Activated CD8-positive, alpha-beta T cell treated with anti-CD3 and anti-CD28 coated beads, Interleukin-2, amount 10 ng/mL, durations not matched to agents 7 days and 5 days (primary cell): ENCODE results near the gene TRIM31. TPM values are rescaled to one million over a fixed set of nuclear protein-coding genes. Genes with fewer than 3 reads are reported as not detected.
"Not testable (repeated sequence)": the region's sequence is repeated elsewhere in the genome, so short reads cannot be mapped to it uniquely, and the experiment has no call there.

Experiments used
- ATAC-seq: fragments of 150-1000 bp; cut with Tn5 transposase; one replicate; pipeline ENCODE4 v1.10.0; 2021; ENCODE audit warnings: moderate library complexity
- CTCF ChIA-PET: fragments of 350-600 bp; sonication (Branson Sonifier 250); formaldehyde crosslinking; loops from one replicate; lab custom pipeline; 2021; ENCODE audit warnings: antibody characterized with exemption; lab: Charles Lee
- POLR2A ChIA-PET: fragments of 350-600 bp; sonication (Branson Sonifier 250); formaldehyde crosslinking; loops from one replicate; lab custom pipeline; 2021; ENCODE audit warnings: antibody characterized with exemption; lab: Charles Lee
- DNase-seq: peaks from one replicate; pipeline ENCODE4 v3.0.0-alpha.2; 2020
- H3K27ac Mint-ChIP-seq: one replicate; pipeline ENCODE4 v1.8.0; 2021; ENCODE audit warnings: mild to moderate bottlenecking, mixed read lengths
- H3K27me3 Mint-ChIP-seq: one replicate; pipeline ENCODE4 v1.8.0; 2021; ENCODE audit warnings: low read depth, mixed read lengths
- H3K36me3 Mint-ChIP-seq: one replicate; pipeline ENCODE4 v1.8.0; 2021; ENCODE audit warnings: low read depth, mixed read lengths
- H3K4me1 Mint-ChIP-seq: one replicate; pipeline ENCODE4 v1.8.0; 2021; ENCODE audit warnings: low read depth, mixed read lengths
- H3K4me3 Mint-ChIP-seq: one replicate; pipeline ENCODE4 v1.8.0; 2021; ENCODE audit warnings: mild to moderate bottlenecking, mixed read lengths
- H3K9me3 Mint-ChIP-seq: one replicate; pipeline ENCODE4 v1.8.0; 2022; ENCODE audit warnings: mixed read lengths; ENCODE audit not compliant: insufficient read depth
- total RNA-seq, 2 experiments: library from RNA; stranded (reverse); gene quantifications; one replicate each; pipeline ENCODE4 v1.2.3, GENCODE V29; 2021

TRIM31 gene
- total RNA-seq, 2 experiments from 2014 or later: not detected

- H3K27ac Mint-ChIP-seq: no peak overlapping the region
- no peak overlapping the region for H3K4me3 Mint-ChIP-seq
- ATAC-seq (no peak), DNase-seq (no peak)
- no peaks in the 10 kb centered on the region for H3K9me3 Mint-ChIP-seq
- H3K36me3 Mint-ChIP-seq: no peaks in the 10 kb centered on the region
- peaks cover 11% of the 10 kb centered on the region for H3K4me1 Mint-ChIP-seq
- H3K27me3 Mint-ChIP-seq: peaks cover 68% of the 10 kb centered on the region
- ChIA-PET CTCF (interaction anchor here (0.5 to 7.6 kb wide), 14 partner anchors 7 to 281 kb away, joined by 3 to 248 read pairs (median 8); partner anchors contain the start of genes POLR1H and PPP1R11), POLR2A (no interaction called here)
Measured at GRCh38 chr6:30129265-30130178, 16.6 kb upstream of the TRIM31 start.

- CTCF ChIA-PET: interaction anchor here (0.9 to 5.1 kb wide), 3 partner anchors 11 to 41 kb away, joined by 3 to 71 read pairs (median 3); no protein-coding TSS in a partner anchor
- Mint-ChIP-seq H3K36me3 (no peaks in the 10 kb centered on the region), H3K4me3 (no peak overlapping the region), H3K4me1 (peaks cover 11% of the 10 kb centered on the region), H3K9me3 (no peaks in the 10 kb centered on the region), H3K27me3 (peaks cover 68% of the 10 kb centered on the region), H3K27ac (no peak overlapping the region)
- ATAC-seq (no peak), DNase-seq (no peak)
- POLR2A ChIA-PET: interaction anchor here (0.7 kb wide), 1 partner anchor 1432 kb away, joined by 4 read pairs; no protein-coding TSS in a partner anchor
Measured at GRCh38 chr6:30127238-30128093, 14.6 kb upstream of the TRIM31 start.

- H3K27me3 Mint-ChIP-seq: peaks cover 51% of the 10 kb centered on the region
- ATAC-seq (no peak), DNase-seq (no peak)
- H3K27ac Mint-ChIP-seq: no peak overlapping the region
- CTCF ChIA-PET: interaction anchor here (0.6 to 2.3 kb wide), 3 partner anchors 9 to 274 kb away, joined by 3 to 21 read pairs (median 11); no protein-coding TSS in a partner anchor
- H3K9me3 Mint-ChIP-seq: no peaks in the 10 kb centered on the region
- H3K4me3 Mint-ChIP-seq: no peak overlapping the region
- POLR2A ChIA-PET: interaction anchor here (1.2 kb wide), 1 partner anchor 56 kb away, joined by 4 read pairs; the partner anchor contains the start of gene PPP1R11
- H3K36me3 Mint-ChIP-seq: no peaks in the 10 kb centered on the region
- peaks cover 1% of the 10 kb centered on the region for H3K4me1 Mint-ChIP-seq
Measured at GRCh38 chr6:30122515-30122914, 9.6 kb upstream of the TRIM31 start.

- H3K27ac Mint-ChIP-seq: no peak overlapping the region
- DNase-seq: no peak
- peaks cover 43% of the 10 kb centered on the region for H3K27me3 Mint-ChIP-seq
- H3K4me1 Mint-ChIP-seq: no peaks in the 10 kb centered on the region
- no peak overlapping the region for H3K4me3 Mint-ChIP-seq
- ATAC-seq: no peak
- no peaks in the 10 kb centered on the region for H3K9me3 Mint-ChIP-seq
- no peaks in the 10 kb centered on the region for H3K36me3 Mint-ChIP-seq
- POLR2A ChIA-PET: interaction anchor here (1.2 kb wide), 1 partner anchor 55 kb away, joined by 4 read pairs; the partner anchor contains the start of gene PPP1R11
- CTCF ChIA-PET: interaction anchor here (0.6 to 2.3 kb wide), 3 partner anchors 10 to 273 kb away, joined by 3 to 21 read pairs (median 11); no protein-coding TSS in a partner anchor
Measured at GRCh38 chr6:30121446-30122366, 8.8 kb upstream of the TRIM31 start.

GRCh38 chr6:30118691-30119090 lies 5.8 kb upstream of the TRIM31 start:
- POLR2A ChIA-PET, H3K27ac Mint-ChIP-seq, ATAC-seq, H3K9me3 Mint-ChIP-seq, H3K4me1 Mint-ChIP-seq, H3K36me3 Mint-ChIP-seq, DNase-seq, H3K4me3 Mint-ChIP-seq: not testable (repeated sequence)
- peaks cover 34% of the 10 kb centered on the region for H3K27me3 Mint-ChIP-seq
- CTCF ChIA-PET: interaction anchor here (0.9 to 1.7 kb wide), 2 partner anchors 13 to 16 kb away, joined by 3 to 8 read pairs; no protein-coding TSS in a partner anchor

DNA sequence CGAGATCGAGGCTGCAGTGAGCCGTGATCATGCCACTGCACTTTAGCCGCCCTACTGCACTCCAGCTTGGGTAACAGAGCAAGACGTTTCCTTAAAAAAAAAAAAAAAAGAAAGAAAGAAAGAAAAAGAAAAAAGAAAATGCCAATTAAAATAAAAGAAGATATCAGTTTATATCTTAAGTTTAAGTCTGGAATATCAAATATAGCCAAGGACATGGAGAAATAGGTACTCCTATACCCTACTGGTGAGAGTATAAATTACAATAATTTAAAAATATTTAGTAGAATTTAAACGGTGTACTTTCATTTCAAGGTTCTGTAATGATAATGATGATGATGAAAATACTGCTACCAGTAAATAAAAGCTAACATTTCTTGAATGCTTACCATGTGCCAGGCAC lies 3.8 kb upstream of the TRIM31 start:
- H3K4me1 Mint-ChIP-seq: no peaks in the 10 kb centered on the region
- no peaks in the 10 kb centered on the region for H3K36me3 Mint-ChIP-seq
- DNase-seq (no peak), ATAC-seq (no peak)
- H3K27me3 Mint-ChIP-seq: peaks cover 45% of the 10 kb centered on the region
- H3K4me3 Mint-ChIP-seq: no peak overlapping the region
- ChIA-PET POLR2A (no interaction called here), CTCF (interaction anchor here (1.0 to 4.9 kb wide), 2 partner anchors 13 to 16 kb away, joined by 4 to 25 read pairs; no protein-coding TSS in a partner anchor)
- H3K27ac Mint-ChIP-seq: no peak overlapping the region
- H3K9me3 Mint-ChIP-seq: no peaks in the 10 kb centered on the region

- no peaks in the 10 kb centered on the region for H3K36me3 Mint-ChIP-seq
- CTCF ChIA-PET: interaction anchor here (1.5 to 4.9 kb wide), 2 partner anchors 11 to 18 kb away, joined by 3 to 25 read pairs; no protein-coding TSS in a partner anchor
Measured at GRCh38 chr6:30113841-30114240, 951 bp upstream of the TRIM31 start.

DNA sequence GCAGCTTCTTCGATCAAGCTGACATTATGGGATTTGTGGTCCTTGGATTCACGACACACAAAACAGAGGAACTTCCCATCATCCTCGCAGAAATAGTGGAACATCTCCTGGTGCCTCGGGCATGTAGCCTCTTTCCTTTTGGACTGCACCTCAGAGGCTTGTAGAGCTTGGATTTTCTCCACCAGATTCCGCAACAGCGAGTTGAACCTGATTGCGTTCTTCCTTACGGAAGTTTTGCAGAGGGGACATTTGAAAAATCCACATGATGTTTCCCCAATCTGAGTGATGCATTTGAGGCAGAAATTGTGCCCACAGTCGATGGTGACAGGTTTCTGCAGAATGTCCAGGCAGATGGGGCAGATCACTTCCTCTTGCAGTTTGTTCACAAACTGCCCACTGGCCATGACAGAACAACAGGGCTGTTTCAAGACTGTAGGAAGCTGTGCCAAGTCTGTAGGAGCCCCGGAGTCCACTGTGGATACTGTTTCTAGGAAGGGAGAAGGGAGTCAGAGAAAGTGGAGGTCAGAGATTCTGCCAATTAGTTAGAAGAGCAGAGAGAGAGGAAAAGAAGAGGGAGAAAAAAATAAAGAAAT lies 392 bp downstream of the TRIM31 start:
- CTCF ChIA-PET: interaction anchor here (1.0 to 4.9 kb wide), 2 partner anchors 9 to 20 kb away, joined by 3 to 25 read pairs; no protein-coding TSS in a partner anchor
- POLR2A ChIA-PET: interaction anchor here (1.0 kb wide), 1 partner anchor 14 kb away, joined by 3 read pairs; no protein-coding TSS in a partner anchor
- ATAC-seq (no peak), DNase-seq (no peak)
- no peak overlapping the region for H3K27ac Mint-ChIP-seq
- H3K4me3 Mint-ChIP-seq: no peak overlapping the region
- H3K27me3 Mint-ChIP-seq: peaks cover 53% of the 10 kb centered on the region
- H3K36me3 Mint-ChIP-seq: no peaks in the 10 kb centered on the region
- H3K9me3 Mint-ChIP-seq: no peaks in the 10 kb centered on the region
- H3K4me1 Mint-ChIP-seq: no peaks in the 10 kb centered on the region

More at GRCh38 chr6:30113841-30114240, 951 bp upstream of the TRIM31 start:
- H3K9me3 Mint-ChIP-seq: no peaks in the 10 kb centered on the region
- ATAC-seq (no peak), DNase-seq (no peak)
- POLR2A ChIA-PET: no interaction called here
- no peak overlapping the region for H3K27ac Mint-ChIP-seq
- H3K27me3 Mint-ChIP-seq: peaks cover 49% of the 10 kb centered on the region
- no peak overlapping the region for H3K4me3 Mint-ChIP-seq
- no peaks in the 10 kb centered on the region for H3K4me1 Mint-ChIP-seq

DNA sequence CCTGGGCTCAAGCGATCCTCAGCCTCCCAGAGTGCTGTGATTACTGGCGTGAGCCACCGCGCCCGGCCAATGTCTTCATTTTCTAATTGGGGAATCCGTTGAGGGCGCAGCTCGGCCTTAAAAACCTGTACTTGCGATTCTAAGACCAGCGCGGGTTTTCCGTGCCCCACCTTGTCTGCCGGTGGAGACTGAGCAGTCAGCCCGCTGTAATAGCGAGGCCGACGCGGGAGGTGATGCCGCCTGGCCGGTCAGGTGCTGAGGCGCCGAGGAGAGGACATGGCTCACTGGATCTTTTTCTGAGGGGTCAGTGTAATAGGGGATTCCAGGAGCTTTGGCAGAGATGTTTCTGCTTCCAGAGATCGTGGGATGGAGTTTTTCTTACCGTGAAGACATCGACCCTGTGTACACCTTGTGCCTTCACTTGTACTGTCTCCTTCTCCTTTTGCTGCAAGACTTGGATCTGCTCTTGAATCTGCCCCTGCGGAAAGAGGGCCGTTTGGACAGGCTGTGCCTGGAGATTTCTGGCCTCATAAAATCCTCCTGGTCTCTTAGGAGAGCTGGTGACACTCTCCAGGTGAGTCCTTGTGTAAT lies 1.5 kb downstream of the TRIM31 start:
- ATAC-seq: no peak
- Mint-ChIP-seq H3K27ac (no peak overlapping the region), H3K4me3 (no peak overlapping the region), H3K27me3 (peaks cover 58% of the 10 kb centered on the region), H3K4me1 (no peaks in the 10 kb centered on the region), H3K36me3 (no peaks in the 10 kb centered on the region), H3K9me3 (no peaks in the 10 kb centered on the region)
- no peak for DNase-seq
- POLR2A ChIA-PET: no interaction called here
- CTCF ChIA-PET: interaction anchor here (1.4 kb wide), 1 partner anchor 20 kb away, joined by 5 read pairs; no protein-coding TSS in a partner anchor

DNA sequence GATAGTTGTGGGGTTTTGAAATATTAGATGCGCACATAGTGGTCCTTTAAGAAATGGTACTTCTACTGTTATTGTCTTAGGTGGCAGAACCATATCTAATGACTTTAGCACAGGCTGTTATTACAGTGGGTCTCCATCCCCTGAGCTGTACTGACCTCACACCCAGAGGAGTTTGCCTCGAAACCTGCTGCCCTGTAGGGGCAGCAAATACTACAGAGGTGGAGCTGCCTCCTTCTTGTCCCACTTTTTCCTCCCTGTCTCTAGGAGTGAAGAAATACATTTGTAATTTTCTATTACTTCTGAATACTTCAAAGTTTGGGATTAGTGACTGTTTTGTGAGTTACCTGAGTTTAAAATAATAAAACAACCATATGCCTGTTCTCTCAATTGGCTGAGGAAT lies 8.2 kb downstream of the TRIM31 start:
- no peak overlapping the region for H3K27ac Mint-ChIP-seq
- no peaks in the 10 kb centered on the region for H3K9me3 Mint-ChIP-seq
- ChIA-PET POLR2A (interaction anchor here (1.9 kb wide), 1 partner anchor 38 kb away, joined by 6 read pairs; the partner anchor contains the start of gene PPP1R11), CTCF (interaction anchor here (1.0 to 5.6 kb wide), 12 partner anchors 10 to 115 kb away, joined by 4 to 248 read pairs (median 16); partner anchors contain the start of genes POLR1H and TRIM40)
- no peak for DNase-seq
- peaks cover 33% of the 10 kb centered on the region for H3K4me1 Mint-ChIP-seq
- H3K27me3 Mint-ChIP-seq: peaks cover 57% of the 10 kb centered on the region
- H3K36me3 Mint-ChIP-seq: no peaks in the 10 kb centered on the region
- H3K4me3 Mint-ChIP-seq: no peak overlapping the region
- no peak for ATAC-seq
